ENCODE data around the gene LPP.

LPP gene

DNA sequence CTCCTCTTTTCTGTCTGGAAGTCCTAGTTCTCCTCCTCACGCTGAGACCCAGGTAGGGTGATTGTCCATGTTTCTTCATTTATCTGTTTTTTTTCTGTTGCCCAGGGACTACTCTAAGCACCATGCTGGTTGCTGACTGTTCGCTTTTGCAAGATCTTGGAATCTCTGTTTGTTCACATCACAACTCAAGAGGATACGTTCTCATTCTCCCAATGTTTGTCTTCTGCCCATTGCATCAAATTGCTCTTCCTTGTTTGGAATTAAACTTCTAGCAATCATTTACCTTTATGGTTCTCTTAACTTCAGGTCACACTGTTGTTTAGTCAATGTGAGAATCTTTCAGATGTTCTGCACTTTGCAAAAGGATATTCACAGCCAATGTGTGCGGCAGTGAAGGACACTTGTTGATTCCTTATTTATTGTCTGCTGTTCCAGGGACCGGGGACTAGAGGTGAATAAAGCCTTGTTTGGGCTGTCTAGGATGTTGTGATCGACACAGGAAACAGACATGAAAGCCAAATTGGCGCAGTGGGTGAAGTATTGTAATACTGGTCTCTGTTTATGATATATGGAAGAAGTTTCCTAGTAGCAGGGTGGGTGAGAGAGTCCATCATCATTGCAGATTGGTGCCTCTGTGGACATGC, 24.5 kb downstream of the LPP start:
- H3K27ac ChIP-seq, result no peak overlapping the region
- TF ChIP-seq, protein P1, sequence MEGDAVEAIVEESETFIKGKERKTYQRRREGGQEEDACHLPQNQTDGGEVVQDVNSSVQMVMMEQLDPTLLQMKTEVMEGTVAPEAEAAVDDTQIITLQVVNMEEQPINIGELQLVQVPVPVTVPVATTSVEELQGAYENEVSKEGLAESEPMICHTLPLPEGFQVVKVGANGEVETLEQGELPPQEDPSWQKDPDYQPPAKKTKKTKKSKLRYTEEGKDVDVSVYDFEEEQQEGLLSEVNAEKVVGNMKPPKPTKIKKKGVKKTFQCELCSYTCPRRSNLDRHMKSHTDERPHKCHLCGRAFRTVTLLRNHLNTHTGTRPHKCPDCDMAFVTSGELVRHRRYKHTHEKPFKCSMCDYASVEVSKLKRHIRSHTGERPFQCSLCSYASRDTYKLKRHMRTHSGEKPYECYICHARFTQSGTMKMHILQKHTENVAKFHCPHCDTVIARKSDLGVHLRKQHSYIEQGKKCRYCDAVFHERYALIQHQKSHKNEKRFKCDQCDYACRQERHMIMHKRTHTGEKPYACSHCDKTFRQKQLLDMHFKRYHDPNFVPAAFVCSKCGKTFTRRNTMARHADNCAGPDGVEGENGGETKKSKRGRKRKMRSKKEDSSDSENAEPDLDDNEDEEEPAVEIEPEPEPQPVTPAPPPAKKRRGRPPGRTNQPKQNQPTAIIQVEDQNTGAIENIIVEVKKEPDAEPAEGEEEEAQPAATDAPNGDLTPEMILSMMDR (IDR thresholded peaks at IDR 0.05), result no peak
- no peak for TF ChIP-seq ZFX (IDR thresholded peaks at IDR 0.05; ENCODE audit: borderline replicate concordance)

DNA sequence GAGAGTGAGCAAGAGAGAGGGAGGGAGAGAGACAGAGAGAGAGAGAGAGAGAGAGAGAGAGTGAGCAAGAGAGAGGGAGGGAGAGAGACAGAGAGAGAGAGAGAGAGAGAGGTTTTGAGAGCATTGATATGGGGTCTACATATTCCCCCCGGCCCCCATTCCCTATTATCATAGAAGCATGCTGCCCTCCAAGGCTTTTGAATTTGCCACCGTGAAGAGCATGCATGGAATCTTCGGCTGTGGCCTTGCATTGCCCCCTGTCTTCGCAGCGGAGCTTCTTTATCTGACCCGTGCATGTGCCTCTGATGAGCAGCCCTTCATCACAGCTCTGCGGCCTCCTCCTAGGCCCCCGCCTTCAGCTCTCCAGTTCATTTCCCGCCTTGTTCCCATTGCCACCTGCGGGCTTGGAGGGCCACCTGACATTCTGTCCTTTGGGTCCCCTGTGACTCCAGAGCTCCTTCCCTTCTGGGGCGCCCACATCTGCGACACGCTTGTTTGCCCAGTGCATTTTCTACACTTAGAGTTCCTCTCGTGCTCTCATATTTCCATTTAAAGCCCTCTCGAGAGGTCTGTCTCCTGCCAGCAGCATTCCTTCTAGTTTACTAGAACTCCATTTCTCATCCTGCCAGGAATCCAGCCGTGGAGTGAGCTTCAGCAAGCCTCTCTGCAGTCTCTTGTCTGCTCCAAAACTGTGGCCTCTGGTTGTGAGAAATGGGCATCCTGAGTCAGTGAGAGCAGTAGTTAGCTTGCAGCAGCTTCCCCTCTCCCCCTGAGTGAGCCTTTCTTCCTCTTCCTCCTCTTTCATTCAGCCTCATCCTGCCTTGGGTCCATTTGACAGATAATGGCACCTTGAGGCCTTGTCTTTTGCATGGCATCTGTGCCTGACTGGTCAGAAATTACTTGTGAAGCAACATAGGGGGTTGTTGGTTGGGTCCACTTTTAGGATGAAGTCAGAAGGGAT, 25.3 kb downstream of the LPP start:
- H3K27ac ChIP-seq, result no peak overlapping the region
- TF ChIP-seq, protein P1 (IDR thresholded peaks at IDR 0.05), result no peak
- no peak for TF ChIP-seq ZFX (IDR thresholded peaks at IDR 0.05; ENCODE audit: borderline replicate concordance)

DNA sequence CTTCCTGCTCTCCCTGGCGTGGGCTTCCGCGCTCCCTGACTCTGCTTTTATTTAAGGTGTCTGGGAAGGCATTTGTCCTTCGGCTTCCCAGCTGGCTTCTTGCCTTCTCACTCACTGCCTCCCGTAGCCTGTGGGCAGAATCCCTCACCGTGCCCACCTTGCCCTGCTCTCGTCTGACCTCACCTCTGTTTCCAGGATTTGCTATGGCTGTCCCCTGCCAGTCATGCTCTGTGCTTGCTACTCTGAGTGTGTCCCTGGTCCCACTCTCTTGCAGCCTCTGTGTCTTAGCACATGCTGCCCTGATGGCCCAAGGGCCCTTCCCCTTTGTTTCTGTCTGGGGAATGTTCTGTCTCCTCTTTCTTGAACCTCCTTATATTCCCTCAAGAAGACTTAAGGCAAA, 26.2 kb downstream of the LPP start:
- no peak overlapping the region for H3K27ac ChIP-seq
- TF ChIP-seq ZFX (IDR thresholded peaks at IDR 0.05; ENCODE audit: borderline replicate concordance), result no peak
- TF ChIP-seq, protein P1 (IDR thresholded peaks at IDR 0.05), result no peak

DNA sequence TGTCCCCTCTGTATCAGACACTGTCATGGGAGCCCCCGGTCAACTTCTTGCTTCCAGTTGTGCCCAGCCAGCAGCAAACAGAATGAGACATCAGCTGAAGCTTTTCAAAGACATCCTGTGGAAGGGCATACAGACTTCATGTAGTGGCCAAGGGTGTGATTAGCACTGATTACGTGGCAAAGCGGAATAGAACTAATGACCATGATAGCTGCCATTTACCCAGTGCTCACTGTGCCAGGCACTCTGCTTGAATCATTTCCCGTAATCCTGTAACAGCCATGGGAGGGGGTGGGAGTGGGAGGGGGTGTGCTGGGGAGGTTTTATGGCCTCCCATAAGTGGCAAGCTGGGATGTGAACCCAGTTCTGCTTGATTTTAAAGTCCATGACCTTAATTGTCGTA, 29.5 kb downstream of the LPP start:
- H3K27ac ChIP-seq, result no peak overlapping the region
- TF ChIP-seq ZFX (IDR thresholded peaks at IDR 0.05; ENCODE audit: borderline replicate concordance), result no peak
- TF ChIP-seq, protein P1 (IDR thresholded peaks at IDR 0.05), result no peak

DNA sequence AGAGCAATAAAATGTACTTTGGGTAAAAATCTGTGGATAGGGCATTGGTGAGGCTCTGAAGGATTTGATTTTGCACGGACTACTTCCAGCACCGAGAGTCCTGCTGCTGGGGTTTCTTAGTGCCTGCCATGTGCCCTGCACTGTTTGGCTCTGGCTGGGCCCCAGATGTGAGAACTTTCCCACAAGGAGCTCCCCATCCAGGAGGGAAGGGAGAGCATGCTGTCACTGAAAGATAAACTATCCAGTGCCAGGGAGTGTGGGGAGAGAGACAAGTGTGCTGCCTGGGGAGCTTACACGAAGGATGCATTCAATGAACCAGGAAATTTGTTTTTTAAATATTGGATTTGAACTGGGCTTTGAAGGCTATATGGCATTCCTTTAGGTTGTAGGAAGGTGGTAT, 30.2 kb downstream of the LPP start:
- H3K27ac ChIP-seq, result no peak overlapping the region
- TF ChIP-seq ZFX (IDR thresholded peaks at IDR 0.05; ENCODE audit: borderline replicate concordance), result no peak
- TF ChIP-seq, protein P1 (IDR thresholded peaks at IDR 0.05), result no peak

DNA sequence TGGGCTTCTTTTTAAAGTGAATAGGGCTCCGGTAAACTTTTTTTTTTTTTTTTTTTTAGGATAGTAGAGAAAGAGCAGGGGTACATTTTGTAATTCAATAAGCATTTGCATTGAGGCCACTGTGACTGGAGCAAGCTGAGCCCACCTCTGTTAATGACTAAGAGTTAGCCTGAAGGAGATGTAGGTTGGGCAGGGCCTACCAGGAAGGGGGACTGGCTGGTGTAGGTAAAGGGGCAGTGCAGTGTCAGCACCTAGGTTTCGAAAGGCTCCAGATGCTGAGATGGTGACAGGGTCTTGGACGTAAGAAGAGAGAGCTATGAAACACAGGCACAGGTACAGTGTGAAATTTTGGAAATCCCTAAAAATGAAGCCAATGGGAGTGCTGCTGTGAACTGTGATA, 30.7 kb downstream of the LPP start:
- no peak for TF ChIP-seq ZFX (IDR thresholded peaks at IDR 0.05; ENCODE audit: borderline replicate concordance)
- TF ChIP-seq, protein P1 (IDR thresholded peaks at IDR 0.05), result no peak
- H3K27ac ChIP-seq, result no peak overlapping the region

Measured in 22Rv1 (cell line).